B cell (primary cell): Measurements from ENCODE around the gene DNAJC7.

ENCODE experiments used
- EZH2 ChIP-seq: IDR thresholded peaks from 2 replicates; pipeline ENCODE4 v1.6.1; 2012; ENCODE audit warnings: borderline replicate concordance, low read depth, mild to moderate bottlenecking, moderate library complexity, low read length; ENCODE audit not compliant: insufficient read depth, poor library complexity, severe bottlenecking
- TF ChIP-seq, protein P1 (sequence below): fragments of 200-600 bp; IDR thresholded peaks from one replicate; pipeline ENCODE4 v1.8.0; 2022; ENCODE audit warnings: antibody characterized with exemption, mild to moderate bottlenecking

DNA sequence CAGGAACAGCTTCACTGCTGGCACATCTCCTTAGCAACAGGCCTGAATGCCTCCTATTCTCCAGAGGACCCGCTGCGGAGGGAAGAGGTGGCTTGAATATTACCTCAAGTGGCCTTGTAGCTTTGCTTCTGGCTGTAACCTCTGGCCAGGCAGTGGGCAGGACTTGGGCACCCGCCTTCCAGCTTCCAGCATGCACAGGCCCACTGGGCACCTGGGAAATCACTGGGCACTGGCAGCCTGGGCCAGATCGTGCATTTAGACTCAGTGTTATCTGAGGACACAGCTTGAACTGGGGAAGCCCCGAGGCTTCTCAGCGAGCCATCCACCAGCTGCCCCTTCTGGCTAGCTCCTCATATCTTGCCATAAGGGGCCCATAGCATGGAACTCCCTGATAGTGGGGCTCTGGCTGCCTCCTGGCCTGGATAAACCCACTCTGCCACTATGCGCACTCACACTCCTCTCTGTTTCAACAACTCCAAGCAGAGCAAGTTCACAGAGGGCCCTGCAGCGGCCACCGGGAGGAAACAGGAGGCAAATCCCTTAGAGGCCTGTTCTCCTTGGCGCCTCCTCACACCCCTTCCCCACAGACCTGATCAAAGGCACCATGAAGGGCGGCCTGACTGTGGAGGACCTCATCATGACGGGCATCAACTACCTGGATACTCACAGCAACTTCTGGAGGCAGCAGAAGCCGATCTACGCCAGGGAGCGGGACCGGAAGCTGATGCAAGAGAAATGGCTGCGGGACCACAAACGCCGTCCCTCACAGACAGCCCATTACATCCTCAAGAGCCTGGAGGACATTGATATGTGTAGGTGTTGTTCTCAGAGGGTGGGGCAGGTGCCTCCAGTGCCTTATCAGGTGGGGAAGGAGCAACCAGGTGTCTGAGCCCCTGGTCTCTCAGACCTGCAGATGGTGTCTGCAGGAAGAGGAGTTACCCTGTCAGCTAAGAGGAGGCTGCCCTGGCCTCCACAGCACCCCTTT is 79.0 kb downstream of the DNAJC7 start:
- TF ChIP-seq, protein P1, sequence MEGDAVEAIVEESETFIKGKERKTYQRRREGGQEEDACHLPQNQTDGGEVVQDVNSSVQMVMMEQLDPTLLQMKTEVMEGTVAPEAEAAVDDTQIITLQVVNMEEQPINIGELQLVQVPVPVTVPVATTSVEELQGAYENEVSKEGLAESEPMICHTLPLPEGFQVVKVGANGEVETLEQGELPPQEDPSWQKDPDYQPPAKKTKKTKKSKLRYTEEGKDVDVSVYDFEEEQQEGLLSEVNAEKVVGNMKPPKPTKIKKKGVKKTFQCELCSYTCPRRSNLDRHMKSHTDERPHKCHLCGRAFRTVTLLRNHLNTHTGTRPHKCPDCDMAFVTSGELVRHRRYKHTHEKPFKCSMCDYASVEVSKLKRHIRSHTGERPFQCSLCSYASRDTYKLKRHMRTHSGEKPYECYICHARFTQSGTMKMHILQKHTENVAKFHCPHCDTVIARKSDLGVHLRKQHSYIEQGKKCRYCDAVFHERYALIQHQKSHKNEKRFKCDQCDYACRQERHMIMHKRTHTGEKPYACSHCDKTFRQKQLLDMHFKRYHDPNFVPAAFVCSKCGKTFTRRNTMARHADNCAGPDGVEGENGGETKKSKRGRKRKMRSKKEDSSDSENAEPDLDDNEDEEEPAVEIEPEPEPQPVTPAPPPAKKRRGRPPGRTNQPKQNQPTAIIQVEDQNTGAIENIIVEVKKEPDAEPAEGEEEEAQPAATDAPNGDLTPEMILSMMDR: no peak
- TF ChIP-seq EZH2: no peak
